HG02885 (cell line): ENCODE measurements around the gene APBA2.

Experiments used
- ATAC-seq: cut with Tn5 transposase; IDR thresholded peaks from one replicate; pipeline ENCODE4 v1.9.1; 2021; ENCODE audit warnings: mild to moderate bottlenecking; ENCODE audit not compliant: unreplicated experiment, poor library complexity

Gene APBA2

DNA sequence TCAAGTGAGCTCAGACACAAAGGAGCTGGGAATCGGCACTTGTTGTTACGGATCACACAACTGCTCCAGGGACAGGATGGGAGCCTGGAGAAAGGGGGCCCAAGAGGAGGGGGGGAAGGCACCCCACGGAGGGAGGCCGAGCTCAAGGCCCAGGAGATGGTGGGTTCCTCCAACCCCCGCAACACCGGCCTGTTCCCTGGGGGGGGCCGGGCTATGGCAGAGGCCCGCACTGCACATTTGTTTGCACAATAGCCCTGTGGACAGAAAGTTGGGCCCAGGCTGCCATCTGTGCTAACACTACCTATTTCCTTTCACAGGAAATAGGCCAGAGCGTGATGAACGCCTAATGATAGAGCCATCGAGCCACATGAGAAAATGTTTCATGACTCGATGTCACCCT lies 236.7 kb downstream of the APBA2 start:
- no peak for ATAC-seq

DNA sequence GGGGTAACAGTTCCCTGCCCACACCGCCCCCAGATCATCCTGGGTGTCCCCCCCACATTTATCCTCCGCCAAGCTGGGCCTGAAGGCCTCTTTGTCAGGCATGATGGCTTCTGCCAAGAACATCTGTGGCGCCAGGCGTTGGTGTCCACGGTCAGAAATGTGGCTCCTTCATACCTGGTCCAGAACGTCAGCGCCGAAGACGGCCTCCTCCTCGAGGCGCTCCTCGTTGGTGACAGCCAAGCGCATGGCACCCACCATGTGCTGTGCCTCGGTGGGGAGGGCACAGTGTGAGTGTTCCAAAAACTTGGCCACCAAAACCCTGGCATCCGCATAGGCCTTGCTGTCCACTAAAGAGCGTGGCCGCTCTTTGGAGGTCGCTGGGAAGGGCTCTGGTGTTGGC lies 237.4 kb downstream of the APBA2 start:
- ATAC-seq = no peak

DNA sequence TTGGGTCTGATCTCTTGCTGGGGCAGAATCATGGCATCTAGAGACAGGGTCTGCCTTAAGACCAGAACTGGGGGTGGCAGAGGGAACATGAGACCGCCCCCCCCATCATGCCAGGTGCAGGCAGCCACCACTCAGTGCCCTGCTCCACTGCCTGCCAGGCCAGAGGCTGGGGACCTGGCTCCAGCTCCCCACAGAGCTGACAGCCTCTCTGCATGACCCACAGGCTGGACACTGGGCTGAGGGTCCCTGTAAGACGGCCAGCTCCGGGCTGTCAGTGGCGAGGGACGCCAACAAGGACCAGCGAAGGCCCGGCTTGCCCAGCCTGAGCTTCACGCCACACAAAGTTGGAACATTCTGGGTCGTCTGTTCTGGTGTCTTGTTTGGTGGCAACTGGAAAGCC lies 238.2 kb downstream of the APBA2 start:
- no peak for ATAC-seq

DNA sequence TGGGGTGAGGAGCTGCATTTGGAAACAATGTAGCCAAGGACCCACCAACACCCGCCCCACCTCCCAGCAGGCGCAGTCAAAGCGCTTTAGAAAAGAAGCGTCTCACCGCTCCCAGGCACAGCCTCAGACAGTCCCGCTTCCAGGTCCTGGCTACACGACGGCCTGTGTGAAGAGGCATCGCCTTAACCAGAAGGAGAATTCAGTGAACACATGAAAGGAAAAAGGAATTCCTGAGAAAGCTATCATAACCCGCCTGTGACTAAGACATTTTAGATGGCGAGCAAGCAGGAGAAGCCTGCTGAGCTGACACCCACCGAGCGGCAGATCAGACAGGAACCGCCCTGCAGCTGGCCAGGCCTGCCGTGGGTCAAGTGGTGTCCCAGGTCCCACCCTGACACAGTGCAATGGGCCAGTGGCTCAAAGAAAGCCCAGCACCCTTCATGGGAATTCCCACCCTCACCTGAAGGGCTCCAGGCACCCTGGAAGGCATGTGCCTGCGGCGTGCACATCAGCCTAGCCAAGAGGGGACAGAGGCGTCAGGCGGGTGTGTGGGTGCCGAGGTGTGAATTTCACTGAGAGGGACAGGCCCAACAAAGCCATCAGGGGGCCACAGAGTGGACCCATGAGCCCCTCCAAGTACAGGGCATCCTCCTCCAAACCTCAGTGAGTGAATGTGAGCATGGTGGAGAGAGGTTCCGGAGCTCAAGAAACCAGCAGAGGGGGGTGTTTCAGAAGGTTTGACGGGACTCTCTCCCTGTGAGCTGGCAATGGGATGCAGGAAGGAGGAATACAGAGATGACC lies 239.0 kb downstream of the APBA2 start:
- ATAC-seq = no peak

DNA sequence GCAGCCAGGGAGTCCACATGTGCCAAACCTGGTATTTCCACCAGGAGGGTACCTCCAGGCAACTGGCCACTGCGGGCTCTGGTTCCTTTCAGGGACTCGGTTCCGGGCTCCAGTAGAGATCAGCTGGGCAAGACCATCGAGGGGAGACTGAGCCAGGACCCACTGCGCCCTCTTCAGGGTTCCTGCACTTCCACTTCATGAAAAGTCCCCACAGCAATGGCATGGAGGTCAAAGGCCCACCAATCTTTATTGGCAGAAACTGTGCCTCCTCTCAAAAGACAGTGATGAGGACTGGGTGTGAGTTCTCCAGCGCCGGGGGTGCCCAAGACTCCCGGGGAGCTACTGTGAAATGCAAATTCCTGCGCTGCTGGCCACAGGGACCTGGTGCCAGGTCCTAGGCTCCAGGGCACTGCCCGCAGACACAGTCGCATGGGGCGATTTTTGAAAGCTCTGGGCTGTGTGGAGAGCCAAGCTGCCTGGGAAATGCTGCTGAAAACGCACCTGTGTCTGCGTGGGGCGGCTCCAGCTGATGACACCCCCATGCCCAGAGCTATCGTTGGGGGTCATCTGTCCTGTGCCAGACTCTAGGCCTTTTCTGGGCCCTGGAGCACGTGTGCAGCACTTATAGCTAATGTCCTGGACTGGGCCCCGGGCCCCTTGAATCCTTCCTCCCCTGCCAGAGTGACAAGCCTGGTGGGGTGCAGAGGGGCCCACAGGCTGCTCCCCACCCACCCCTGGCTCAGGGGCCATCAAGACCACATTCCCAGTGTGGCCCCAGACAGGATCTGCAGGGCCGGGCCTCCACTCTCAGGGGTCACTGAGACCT lies 239.8 kb downstream of the APBA2 start:
- ATAC-seq = no peak

DNA sequence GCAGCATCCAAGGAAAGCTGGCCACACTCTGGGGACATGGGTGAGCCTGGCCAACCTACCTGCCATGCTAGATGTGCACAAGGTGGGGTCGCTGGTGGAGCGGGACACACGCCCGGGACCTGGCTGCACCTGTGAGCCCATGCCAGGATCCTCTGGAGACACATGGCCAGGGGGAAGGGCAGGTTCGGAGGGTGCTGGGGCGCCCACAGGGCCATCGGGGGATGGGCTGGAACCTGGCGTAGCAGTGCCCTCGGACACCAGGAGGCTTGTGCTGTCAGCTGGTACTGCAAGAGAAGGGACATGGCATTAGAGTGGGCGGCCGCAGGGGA lies 240.4 kb downstream of the APBA2 start:
- ATAC-seq = no peak

DNA sequence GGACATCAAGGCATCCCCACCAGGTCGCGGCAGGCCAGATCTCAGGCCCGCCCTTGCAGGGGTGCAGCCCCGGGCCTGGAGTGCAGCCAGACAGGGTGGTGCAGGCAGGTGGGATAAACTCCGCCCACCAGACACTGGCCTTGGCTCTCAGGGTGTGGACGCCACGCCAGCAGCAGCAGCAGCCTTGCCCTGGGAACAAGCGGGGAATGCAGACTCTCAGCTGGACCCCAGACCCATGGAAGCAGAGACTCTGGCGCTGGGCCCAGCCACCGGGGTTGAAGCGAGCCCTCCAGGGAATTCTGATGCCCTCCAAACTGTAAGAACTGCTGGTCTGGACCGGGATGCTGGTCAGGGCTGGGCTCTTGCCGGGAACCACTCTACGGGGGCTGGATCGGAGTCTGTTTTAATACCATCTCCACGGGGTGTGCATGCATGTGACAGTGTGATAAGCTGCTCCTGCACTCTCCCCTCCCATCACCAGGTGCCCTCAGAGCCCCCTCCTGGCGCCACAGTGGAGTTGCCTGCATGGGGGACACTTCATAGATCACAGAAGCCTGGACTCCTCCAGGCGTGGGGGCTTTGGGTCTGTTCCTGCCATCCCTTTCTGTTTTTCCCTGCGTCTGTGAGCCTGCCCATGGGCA lies 241.2 kb downstream of the APBA2 start:
- no peak for ATAC-seq

DNA sequence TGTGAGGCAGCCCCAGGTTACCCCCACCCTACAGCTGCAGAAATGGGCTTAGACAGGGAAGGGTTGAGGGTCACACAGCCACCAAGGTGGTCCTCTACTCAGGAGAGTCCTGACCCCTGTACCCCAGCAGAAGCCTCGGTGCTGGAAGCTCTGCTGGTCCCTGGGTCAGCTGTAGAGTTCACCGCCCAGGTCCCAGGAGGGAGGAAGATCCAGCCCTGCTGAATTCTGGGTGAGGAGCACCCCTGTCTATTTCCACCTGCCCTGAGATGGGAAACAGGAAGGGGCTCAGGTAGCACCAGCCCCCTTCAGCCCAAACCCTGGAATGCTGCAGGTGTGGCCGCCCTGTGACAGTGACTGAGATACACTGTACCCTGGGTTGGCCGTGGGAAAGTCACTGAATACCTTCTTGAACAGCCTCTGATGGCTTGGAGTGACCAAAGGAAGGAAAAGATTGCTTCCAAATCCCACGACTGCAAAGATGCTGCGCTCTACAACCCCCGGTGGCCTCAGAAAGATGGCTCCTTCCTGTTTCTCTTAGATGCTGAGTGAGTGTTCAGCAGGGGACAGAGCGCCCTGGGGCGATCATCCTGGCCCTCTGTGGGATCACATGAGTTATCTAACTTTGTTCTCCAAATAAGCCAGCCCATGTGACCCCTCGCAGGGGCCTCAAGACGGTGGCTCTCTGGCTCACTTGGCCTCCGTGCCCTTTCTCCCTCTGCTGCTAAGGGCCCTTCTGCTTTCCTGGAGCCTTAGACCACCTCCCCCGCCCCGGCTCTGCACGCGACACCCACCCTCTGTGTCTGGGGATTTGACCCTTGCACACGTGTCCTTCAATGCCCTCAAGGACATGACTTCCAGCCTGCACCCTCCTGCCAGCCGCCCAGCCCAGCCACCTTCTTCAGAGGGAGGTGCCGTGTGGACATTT lies 242.0 kb downstream of the APBA2 start:
- ATAC-seq = no peak

DNA sequence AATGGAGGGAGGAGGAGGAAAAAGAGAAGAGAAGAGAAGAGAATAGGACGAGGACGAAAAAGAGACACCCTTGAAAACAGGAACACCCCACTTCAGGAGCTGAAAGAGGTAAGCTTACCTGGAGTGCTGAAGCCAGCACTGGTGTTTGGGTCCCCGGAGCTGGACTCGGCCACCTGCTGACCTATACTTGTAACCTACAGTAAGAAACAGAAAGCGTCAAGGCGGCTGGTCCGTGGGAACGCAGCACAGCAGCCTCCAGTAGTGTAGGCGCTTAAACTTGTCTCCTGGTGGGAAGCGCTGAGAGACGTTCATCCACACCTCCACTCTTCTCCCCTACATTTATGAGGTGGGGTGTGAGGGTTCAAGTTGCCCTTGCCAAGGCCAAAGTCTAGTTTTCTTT lies 242.9 kb downstream of the APBA2 start:
- no peak for ATAC-seq

DNA sequence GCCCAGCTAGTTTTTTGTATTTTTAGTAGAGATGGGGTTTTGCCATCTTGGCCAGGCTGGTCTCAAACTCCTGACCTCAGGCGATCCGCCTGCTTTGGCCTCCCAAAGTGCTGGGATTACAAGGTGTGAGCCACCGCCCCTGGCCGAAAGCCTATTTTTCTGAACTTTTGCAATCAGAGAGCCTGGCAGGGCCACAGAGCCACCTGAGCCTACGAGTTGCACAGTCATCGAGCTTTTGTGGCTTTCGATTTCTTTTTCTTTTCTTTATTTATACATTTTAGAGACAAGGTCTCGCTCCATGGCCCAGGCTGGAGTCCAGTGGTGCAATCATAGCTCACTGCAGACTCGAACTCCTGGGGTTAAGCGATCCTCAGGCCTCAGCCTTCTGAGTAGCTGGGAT lies 243.4 kb downstream of the APBA2 start:
- ATAC-seq = no peak

DNA sequence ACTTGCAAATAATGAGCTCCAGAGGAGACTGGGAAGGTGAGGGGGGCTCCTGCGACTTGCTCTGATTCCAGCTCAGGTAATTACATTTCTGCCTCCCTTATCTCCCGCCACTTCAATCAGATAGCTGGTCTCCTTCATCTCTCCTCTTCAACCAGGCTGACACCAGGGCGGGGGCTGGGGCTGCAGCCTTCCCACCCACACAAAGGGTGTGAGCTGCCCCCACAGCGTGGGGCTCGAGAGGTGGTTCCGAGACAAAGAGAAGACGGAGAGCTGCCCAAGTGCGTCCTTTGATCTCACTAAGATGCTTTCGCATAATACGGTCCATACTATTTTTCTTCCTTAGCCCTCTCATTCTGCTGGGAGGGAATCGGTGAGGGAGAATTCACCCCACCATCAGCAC lies 244.2 kb downstream of the APBA2 start:
- no peak for ATAC-seq

DNA sequence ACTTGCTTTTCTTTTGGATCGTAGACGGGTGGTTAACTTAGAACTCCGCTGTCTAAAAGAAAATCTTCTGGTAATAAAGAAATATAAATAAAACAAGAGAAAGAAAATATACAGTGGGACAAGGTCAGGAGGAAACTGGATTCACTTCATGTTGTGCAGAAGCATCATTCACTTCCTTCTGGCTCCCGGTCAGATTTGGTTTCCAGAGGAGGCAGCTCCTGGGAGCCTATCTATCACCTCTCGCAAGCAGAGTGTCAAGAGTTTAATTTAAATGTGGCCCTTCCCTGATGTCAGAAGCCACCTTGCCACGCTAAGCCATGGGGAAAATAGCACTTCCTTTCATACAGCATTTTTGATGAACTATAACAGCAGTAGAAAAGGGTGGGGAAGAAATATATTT lies 244.7 kb downstream of the APBA2 start:
- ATAC-seq = no peak

DNA sequence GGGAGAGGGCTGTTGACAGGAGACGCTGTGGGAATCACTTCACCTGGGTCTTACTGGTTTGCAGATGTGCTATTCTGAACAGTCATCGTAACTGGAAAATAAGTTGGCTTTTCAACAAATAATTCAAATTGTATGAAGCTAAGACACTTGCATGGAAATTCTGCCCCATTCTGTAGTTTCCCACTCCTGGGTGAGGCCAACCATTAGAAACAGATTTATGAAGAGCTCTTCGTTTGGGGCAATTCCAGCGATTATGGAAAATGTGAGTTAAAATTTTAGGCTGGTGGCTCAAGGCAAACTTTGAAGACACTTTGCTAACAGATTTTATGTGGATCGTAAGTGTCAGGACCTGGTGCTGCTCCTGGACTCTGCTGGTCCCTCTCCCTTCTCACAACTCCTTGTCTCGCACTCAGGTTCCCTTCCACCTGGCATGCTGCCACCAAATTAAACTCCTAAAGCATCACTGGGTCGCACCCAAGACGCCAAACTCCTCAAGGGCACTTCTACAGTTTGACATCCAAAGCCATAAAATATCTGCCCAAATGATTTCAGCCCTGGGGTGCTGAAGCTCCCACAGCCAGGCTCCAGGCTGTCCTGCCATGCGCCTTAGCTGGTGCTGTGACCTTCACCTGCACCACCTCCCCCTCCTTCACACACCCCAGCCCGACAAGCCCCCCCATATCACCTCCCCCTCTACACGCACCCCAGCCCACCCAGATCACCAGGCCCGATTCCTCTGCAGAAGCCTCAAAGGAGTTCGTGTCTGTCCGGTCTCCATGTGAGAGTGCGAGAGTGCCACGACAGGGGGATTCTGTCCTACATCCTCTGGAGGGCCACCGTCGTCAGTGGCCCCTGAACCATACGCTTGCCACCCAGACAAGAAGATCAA lies 245.4 kb downstream of the APBA2 start:
- ATAC-seq = no peak

DNA sequence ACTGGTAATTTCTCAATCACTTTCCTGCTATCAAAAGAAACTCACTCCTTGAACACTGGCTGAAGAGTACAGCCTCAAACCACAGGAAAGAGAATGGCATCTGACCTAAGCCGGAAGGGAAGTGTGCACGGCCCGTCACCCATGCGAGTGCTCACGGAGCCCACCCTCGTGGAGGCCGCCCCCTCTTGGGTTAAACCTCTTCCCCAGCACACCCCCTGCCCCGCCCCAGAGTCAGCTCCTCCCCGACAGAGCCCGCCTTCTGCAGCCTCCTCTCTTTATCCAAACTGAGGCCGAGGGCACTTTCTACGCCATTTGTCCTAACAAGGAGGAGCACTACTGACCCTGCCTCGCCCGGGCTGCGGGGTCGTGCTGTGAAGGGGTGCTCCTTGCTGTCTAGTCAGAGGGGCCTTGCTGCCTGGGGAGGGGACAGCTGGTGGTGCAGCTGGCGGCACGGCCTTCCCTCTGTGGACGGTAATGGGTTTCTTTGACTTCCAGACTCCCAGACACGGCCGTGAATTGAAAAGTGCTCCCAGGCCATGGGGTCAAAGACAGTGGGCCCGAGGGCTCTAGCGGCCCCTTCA lies 246.2 kb downstream of the APBA2 start:
- ATAC-seq = no peak

DNA sequence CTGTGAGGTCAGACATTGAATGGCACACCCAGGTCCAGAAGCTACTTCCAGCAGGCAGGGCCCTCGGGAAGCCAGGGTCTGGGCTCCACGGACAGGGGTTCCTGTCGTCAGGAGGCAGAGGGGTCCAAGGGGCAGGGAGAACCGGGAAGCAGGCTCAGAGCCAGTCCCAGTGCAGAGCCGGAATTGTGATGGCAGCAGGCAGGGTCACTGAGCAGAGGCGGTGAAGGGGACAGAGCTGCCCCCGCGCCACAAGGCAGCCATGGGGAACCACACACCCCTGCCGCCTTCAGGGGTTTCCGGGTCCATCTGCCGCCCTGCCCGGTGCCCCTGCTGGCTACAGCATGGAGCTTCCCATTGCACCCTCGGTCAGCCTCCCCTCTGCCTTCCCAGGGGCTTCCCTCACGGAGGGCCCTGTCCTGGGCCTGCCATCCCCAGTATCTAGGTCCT lies 247.0 kb downstream of the APBA2 start:
- no peak for ATAC-seq

DNA sequence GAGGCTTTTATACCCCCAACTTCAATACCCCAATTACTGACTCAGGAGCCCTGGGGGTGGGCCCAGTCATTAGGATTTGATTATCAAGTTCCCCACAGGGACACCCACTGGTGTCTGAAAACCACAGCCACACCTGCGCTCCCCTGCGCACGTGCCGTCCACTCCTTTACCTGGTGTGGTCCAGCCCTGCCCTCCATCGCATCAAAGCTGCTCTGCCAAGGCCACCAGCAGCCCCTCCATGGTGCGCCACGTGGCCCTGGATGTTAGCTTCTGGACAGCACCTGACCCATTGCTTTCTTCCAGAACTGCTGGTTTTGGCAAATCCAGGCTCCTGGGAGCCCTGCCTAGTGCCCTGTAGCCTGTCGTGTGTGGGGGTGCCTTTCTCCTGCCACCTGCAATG lies 247.5 kb downstream of the APBA2 start:
- no peak for ATAC-seq

DNA sequence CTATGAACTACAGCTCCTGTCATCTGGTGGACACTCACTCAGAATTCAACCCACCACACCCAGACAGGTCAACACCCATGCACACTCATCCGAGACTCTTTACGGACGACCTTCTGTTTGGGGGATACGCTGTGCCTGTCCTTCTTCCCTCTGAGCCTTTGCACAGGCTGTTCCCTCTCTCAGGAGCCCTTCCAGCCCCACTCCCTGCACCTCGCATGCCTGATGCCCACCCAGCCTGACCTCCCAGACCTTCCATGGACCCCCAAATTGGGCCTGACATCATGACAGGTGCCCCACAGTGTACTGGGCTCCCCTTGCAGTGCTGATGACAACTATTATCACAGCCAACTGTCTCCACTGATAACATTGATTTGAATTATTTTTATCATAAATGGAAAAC lies 248.0 kb downstream of the APBA2 start:
- ATAC-seq = no peak

DNA sequence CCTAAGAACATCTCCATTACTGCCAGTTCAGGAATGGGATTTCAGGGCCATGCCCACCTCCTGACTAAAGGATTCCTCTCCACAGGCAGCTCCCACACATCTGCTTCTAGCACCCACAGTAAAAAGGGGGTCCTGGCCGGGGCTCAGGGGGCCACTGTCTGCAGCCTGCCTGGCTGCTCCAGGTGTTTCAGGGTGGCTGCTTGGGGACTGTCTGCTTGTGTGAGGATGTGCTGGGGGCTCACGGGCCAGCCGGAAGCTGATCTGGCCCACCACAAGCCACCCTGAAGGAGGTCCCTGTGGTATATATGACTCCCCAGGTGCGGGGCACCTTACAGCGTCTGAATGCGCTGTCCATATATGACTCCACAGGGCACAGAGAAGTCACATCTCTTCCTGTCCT lies 248.5 kb downstream of the APBA2 start:
- ATAC-seq = no peak
